Airway epithelial cell (primary cell): ENCODE data around the gene IQCF5. TPM values are rescaled to one million over a fixed set of nuclear protein-coding genes. Genes with fewer than 3 reads are reported as not detected.

ENCODE experiments used
- total RNA-seq: library from RNA; depleted of rRNA; stranded (reverse); fragments of >200 nt; gene quantifications from 2 replicates; pipeline ENCODE4 v1.2.3, GENCODE V29; 2015

The IQCF5 gene
- total RNA-seq, result not detected in 2 replicates

GRCh38 chr3:51875501-51875900 is at the start of gene IQCF5:
Gene IQCF5, minus strand, starts transcription at chr3:51875601. Its CDS starts 70 bp downstream, at chr3:51875531.

DNA sequence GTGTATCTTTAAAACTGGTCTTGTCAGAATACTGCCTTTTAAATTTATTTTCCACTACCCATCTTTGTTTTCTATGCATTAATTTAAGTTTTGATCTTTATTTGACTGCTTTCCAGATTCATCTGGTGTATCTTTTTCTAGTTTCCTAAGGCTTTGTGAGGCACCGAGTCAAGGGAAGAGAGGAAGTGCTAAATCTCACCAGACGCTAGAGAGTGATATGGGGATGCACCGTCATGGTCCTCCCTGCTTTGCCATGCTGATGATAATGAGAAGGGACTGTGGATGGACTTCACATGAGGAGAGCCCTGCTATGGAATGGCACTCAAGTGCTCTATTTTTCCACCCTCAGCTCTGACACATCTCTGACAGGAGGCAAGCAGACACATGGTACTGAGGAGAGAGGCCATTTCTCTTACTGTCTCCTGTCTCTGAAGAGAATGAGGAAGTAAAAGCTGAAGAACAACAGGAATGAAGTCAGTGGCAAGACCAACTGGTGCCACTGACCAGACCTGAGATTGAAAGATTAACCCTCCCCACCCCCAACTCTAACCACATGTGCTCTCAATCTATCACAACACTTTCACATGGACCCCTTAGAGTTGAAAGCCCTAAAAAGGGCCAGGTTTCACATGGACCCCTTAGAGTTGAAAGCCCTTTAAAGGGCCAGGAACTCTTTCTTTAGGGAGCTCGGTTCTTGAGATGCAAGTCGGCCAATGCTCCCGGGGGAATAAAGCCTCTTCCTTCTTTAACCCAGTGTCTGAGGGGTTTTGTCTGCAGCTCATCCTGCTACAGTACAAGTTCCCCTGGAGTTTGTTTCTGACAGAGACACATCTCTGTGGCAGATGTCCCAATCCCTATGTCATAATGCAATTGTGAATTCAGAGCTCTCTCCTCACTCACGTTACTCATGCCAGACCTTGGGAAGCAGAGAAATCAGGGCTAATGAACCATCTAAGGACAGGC is 14.4 kb downstream of the IQCF5 start, which contains the start of gene IQCF2:
TSS of gene IQCF2 (plus strand) at position 913 of the 963 bp plus-strand sequence. CDS start 52 bp downstream, outside the sequence.

Other genes starting within 250 kb of the IQCF5 start
- gene TEX264, start 204.3 kb downstream of the IQCF5 start, total RNA-seq, result 44.7 and 57.6 TPM in 2 replicates
- not detected in 2 replicates for gene GRM2, start 168.5 kb downstream of the IQCF5 start, total RNA-seq
- gene IQCF6, start 96.4 kb downstream of the IQCF5 start, total RNA-seq, result not detected in 2 replicates
- gene IQCF2, start 14.0 kb downstream of the IQCF5 start, total RNA-seq, result not detected in 2 replicates
- not detected in 2 replicates for gene IQCF1, start 27.8 kb upstream of the IQCF5 start, total RNA-seq
- gene RRP9, start 66.3 kb upstream of the IQCF5 start, total RNA-seq, result 26.7 and 30.0 TPM in 2 replicates
- 3.9 and 4.4 TPM in 2 replicates for gene PARP3, start 66.8 kb upstream of the IQCF5 start, total RNA-seq
- 0.23 TPM in 1 of 2 replicates, not detected in the other for gene GPR62, start 79.8 kb upstream of the IQCF5 start, total RNA-seq
- 52.3 and 62.6 TPM in 2 replicates for gene PCBP4, start 91.9 kb upstream of the IQCF5 start, total RNA-seq
- gene ABHD14B, start 98.4 kb upstream of the IQCF5 start, total RNA-seq, result 31.7 and 41.3 TPM in 2 replicates
- gene ABHD14A, start 99.5 kb upstream of the IQCF5 start, total RNA-seq, result 10.4 and 12.2 TPM in 2 replicates
- gene ACY1, start 107.9 kb upstream of the IQCF5 start, total RNA-seq, result 109 and 115 TPM in 2 replicates
- gene RPL29, start 120.3 kb upstream of the IQCF5 start, total RNA-seq, result 2,241 and 2,349 TPM in 2 replicates
- gene DUSP7, start 181.0 kb upstream of the IQCF5 start, total RNA-seq, result 66.7 and 107 TPM in 2 replicates